ENCODE data around the gene VAMP2. TPM values are rescaled to one million over a fixed set of nuclear protein-coding genes. Genes with fewer than 3 reads are reported as not detected.

The VAMP2 gene
- total and polyA plus RNA-seq, 2 donors (not counting 1 experiment from before 2014, with no cell fraction given) = 162 to 209 TPM

DNA sequence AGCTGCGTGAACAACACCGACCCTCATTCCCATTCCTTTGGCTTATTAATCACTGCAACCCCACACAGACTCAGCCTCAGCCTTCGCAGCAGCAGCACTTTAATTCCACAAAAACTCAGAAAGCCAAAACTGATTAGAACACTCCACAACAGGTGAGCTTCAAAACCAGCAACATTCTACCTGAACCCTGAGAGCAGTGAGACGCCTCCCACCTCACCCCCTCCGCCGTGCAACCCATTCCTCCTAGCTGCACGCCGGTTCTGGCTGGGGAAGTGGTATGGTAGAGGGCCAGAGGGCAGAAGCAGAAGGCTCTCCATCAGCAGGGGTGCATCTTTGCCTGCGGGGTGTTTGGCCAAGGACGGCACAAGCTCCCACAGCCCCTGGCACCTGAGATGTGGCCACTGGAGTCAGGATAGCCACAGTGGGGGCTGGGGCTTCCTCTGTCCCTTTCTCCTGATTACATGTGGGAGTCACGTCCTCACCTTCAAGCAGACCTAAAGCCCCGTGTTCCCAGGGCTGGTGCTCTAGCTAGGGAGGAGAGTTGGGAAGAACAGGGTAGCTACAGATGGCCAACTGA is 25.6 kb upstream of the VAMP2 start:
- Histone ChIP-seq H3K9ac (ENCODE audit: low read length) (peak overlapping the region; percentile 97), H3K27me3 (replicated peaks in 1 of 4; ENCODE audit: control extremely low read depth in 1 of 4, control insufficient read depth in 3 of 4, insufficient read depth in 4 of 4, low read length in 3 of 4) (no peaks in the 10 kb centered on the region), H3K4me1 (ENCODE audit: control insufficient read depth in 2 of 2, insufficient read depth in 2 of 2, low read length in 2 of 2) (peaks cover 36 to 53% of the 10 kb centered on the region in 2 donors), H3K36me3 (replicated peaks in 1 of 2; ENCODE audit: control extremely low read depth in 1 of 2, control insufficient read depth in 1 of 2, extremely low read depth in 1 of 2, insufficient read depth in 2 of 2, low read length in 1 of 2) (no peaks in the 10 kb centered on the region), H3K79me2 (ENCODE audit: control insufficient read depth, insufficient read depth, low read length) (no peaks in the 10 kb centered on the region), H2AFZ (ENCODE audit: insufficient read depth, low read depth, low read length, poor library complexity, severe bottlenecking) (no peak overlapping the region), H4K20me1 (ENCODE audit: control insufficient read depth, insufficient read depth, low read length, poor library complexity, severe bottlenecking) (peaks cover 17% of the 10 kb centered on the region), H3K4me2 (replicated peaks; ENCODE audit: low read depth, low read length, poor library complexity, severe bottlenecking) (peak overlapping the region; percentile 92), H3K27ac (ENCODE audit: low read length in 2 of 2) (peak overlapping the region; percentile 70 to 89), H3K4me3 (ENCODE audit: control extremely low read depth in 1 of 5, extremely low read depth in 1 of 5, insufficient read depth in 1 of 5, low read depth in 2 of 5, low read length in 4 of 5) (peak overlapping the region in 4 of 5 experiments; percentile 68 to 97 (median 82)), H3K9me3 (ENCODE audit: control extremely low read depth in 1 of 3, control insufficient read depth in 2 of 3, insufficient read depth in 1 of 3, low read length in 2 of 3) (no peaks in the 10 kb centered on the region)
- 41% methylated on average over 5 of the region's 12 CpGs for WGBS (ENCODE audit: insufficient coverage)
- DNase-seq = peak; percentile 57
- ChIA-PET POLR2A (interaction anchor here (0.6 to 7.8 kb wide), 11 partner anchors 11 to 109 kb away, joined by 3 to 118 read pairs (median 13); partner anchors contain the start of genes CTC1, PFAS, RANGRF and SLC25A35), CTCF (interaction anchor here (0.8 to 7.6 kb wide), 14 partner anchors 8 to 113 kb away, joined by 3 to 86 read pairs (median 6); partner anchors contain the start of genes AURKB, CTC1, SLC25A35 and TMEM107)
- H3K9me3 Mint-ChIP-seq (ENCODE audit: insufficient read depth) = no peaks in the 10 kb centered on the region
- TF ChIP-seq, protein P1, sequence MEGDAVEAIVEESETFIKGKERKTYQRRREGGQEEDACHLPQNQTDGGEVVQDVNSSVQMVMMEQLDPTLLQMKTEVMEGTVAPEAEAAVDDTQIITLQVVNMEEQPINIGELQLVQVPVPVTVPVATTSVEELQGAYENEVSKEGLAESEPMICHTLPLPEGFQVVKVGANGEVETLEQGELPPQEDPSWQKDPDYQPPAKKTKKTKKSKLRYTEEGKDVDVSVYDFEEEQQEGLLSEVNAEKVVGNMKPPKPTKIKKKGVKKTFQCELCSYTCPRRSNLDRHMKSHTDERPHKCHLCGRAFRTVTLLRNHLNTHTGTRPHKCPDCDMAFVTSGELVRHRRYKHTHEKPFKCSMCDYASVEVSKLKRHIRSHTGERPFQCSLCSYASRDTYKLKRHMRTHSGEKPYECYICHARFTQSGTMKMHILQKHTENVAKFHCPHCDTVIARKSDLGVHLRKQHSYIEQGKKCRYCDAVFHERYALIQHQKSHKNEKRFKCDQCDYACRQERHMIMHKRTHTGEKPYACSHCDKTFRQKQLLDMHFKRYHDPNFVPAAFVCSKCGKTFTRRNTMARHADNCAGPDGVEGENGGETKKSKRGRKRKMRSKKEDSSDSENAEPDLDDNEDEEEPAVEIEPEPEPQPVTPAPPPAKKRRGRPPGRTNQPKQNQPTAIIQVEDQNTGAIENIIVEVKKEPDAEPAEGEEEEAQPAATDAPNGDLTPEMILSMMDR (IDR thresholded peaks at IDR 0.05) = no peak
- TF ChIP-seq EZH2 (IDR thresholded peaks at IDR 0.05; ENCODE audit: borderline replicate concordance, insufficient read depth, low read depth, low read length, poor library complexity, severe bottlenecking) = no peak
- no peaks in the 10 kb centered on the region for H3K27me3 Mint-ChIP-seq
- intact Hi-C loops (cut with micrococcal nuclease) = no loop called here
- ATAC-seq (ENCODE audit: low read depth) = no peak
- H3K4me1 Mint-ChIP-seq = peaks cover 17% of the 10 kb centered on the region
- no peak overlapping the region for H3K4me3 Mint-ChIP-seq
- H3K27ac Mint-ChIP-seq = no peak overlapping the region

All from B cell (primary cell).